HG03066 (cell line): ENCODE measurements around the gene LETM1.
"Not testable (repeated sequence)": the region's sequence is repeated elsewhere in the genome, so short reads cannot be mapped to it uniquely, and the experiment has no call there.

Experiments
- ATAC-seq: cut with Tn5 transposase; IDR thresholded peaks from one replicate; pipeline ENCODE4 v1.9.1; 2021; ENCODE audit warnings: low read depth; ENCODE audit not compliant: unreplicated experiment

Gene LETM1

GRCh38 chr4:1852904-1853623 lies 2.9 kb downstream of the LETM1 start:
- ATAC-seq, result no peak

- no peak for ATAC-seq
Observed at GRCh38 chr4:1851575-1852410, 4.2 kb downstream of the LETM1 start.

DNA sequence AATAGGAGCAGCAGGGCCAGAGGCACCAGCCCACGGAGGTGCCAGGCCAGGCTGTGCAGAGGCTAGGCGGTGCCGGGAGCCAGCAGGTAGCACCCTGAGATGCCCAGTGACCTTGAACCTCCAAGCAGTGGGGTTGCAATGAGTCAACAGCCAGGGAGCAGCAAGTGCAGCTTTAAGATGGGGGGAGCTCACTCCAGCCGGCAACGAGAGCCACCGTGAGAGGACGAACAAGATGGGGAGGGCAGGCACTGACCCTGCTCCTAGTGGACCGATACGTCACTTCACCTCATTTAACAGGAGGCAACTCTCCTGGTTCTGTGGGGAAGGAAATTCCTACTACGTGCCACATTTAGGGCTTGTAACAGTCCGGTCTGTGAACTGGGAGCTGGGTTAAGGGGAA lies 4.8 kb downstream of the LETM1 start:
- no peak for ATAC-seq

- no peak for ATAC-seq
Observed at GRCh38 chr4:1850276-1850675, 5.7 kb downstream of the LETM1 start.

GRCh38 chr4:1846580-1846979 lies 9.4 kb downstream of the LETM1 start:
- ATAC-seq, result no peak

DNA sequence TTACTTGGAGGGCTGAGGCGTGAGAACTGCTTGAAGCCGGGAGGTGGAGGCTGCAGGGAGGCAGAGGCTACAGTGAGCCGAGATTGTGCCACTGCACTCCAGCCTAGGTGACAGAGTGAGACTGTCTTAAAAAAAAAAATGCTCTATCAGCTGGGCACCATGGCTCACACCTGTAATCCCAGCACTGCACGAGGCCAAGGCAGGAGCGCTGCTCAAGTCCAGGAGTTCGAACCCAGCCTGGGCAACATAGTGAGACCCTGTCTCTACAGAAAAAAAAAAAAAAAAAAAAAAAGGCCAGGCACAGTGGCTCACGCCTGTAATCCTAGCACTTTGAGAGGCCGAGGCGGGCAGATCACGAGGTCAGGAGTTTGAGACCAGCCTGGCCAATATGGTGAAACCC lies 11.3 kb downstream of the LETM1 start:
- ATAC-seq, result not testable (repeated sequence)

GRCh38 chr4:1843852-1844251 lies 12.1 kb downstream of the LETM1 start:
- ATAC-seq, result no peak

GRCh38 chr4:1842993-1843448 lies 12.9 kb downstream of the LETM1 start:
- no peak for ATAC-seq

DNA sequence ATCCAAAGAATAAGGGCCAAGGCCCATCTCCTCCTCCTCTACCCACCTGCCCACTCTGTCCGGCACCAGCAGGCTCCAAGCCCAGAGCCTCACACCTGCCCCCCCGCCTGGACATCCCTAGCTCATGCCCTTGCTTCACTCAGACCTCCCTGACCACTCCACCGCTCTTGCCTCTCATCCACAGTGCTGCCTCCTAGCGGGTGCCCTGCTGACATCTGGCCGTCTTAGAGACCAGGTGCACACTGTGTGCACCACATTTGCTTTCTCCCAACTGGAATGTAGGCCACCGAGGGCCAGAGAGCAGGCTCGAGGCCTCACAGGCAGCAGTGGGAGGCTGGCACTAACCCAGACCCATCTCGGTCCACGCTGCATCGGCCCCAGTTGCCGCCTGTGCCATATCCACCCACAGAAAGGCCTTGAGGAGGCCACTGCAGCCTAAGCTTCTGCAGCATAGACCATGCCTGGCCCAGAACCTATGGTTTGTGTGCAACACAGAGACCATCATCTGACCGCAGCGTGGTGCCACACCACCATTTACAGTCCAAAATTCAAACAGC lies 13.5 kb downstream of the LETM1 start:
- no peak for ATAC-seq

- ATAC-seq, result no peak
Observed at GRCh38 chr4:1841887-1842210, 14.1 kb downstream of the LETM1 start.

DNA sequence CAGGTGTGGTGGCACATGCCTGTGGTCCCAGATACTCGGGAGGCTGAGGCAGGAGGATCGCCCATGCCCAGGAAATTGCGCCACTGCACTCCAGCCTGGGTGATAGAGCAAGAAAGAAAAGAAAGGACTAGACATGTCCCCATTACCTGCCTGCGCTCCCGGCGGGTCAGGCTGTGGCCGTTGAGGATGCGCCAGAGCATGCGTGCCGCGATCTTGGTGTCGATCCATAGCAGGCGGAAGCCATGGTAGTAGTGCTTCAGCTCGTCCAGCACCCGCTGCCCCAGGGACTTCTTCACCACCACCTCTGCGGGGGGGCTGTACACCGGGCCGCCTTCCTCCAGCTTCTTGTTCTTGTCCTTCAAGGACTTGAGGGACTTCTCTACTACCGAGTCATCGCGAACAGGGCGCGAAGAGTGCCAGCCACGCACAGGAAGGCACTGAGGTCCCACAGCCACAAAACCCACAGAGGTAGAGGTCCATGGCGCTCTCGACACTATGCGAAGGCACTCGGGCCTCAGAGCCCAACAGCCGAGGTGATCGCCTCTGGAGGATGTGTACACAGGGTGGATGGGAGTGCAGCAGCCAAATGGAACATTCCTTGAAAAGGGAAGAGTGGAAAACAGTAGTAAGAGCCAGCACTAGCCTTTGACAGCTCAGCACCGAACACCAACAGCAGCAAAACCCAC lies 14.6 kb downstream of the LETM1 start:
- no peak for ATAC-seq

- ATAC-seq, result no peak
Observed at GRCh38 chr4:1839282-1839681, 16.7 kb downstream of the LETM1 start.

DNA sequence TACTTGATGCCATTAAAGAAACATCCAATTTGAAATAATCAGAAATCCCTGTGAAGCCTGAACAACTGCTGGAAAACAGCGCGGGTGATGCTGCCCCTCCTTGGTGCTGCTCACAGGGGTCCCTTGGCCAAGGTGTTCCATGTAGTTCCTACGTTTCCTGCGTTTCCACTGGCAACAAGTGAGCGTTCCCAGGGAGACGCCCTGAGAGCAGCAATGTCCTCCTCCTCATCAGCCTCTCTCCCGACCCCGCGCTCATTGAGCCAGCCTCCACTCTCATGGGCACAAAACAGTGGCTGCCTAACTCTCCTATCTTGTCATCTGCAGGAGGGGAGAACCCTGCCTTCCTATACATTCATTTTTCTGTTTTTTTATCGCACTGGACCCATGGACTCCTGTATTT lies 18.9 kb downstream of the LETM1 start:
- no peak for ATAC-seq

DNA sequence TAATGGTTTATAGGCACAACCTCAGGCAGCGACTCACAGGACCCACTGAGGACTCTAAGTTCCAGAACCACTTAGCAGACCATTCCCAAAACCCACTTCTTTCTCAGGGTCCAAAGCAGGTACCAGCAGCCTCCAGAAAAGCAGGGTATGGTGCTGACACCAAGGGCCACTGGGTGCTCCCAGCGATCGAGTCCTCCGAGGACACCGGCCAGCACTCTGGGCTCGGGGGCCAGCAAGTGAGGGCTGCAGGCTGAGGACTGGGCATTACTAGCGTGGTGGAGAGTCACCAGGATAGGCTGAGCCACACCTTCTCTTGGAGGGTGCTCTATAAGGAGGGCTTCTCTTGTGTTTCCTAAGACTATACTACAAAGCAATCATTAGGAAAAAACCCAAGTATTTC lies 19.3 kb downstream of the LETM1 start:
- ATAC-seq, result no peak

DNA sequence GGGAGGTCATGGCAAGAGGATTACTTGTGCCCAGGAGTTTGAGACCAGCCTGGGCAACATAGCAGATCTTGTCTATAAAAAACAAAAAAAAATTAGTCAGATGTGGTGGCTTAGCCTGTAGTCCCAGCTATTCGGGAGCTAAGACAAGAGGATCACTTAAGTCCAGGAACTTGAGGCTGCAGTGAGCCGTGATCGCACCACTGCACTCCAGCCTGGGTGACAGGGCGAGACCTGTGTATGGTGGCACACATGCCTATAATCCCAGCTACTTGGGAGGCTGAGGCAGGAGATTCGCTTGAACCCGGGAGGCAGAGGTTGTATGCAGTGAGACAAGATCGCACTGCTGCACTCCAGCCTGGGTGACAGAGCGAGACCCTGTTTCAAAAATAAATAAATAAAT lies 20.1 kb downstream of the LETM1 start:
- ATAC-seq, result not testable (repeated sequence)

DNA sequence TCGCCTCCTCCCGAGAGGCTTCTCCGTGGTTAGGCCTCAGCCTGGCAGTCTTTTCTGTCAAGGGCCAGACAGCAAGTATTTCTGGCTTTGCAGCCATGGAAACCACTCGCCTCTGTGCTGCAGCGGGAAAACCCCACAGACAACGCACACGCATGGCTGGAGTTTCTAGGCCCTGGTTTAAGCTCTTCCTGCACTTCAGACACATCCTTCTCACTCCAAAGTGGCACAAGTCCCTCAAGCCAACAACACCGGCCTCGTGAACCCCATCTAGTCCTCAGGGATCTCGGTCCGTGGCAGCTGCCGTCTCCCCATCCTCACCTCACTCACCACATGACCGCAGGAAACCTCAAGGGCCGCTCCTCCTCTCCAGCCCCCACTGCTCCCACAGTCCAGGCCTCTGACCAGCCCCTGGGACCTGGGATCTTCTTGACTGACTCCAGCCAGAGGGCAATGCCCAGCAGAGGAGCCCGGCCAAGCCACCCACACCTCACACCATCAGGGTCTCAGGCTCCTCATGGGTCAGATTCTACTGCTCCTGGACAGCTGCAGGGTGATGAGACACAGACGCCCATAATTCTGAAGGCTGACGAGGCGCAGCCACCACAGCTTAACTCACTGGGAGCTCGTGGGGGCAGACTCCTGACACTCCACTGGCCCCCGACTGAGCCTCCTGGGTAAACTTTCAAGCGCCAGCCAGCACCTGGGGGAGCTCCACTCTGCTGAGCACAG lies 21.7 kb downstream of the LETM1 start:
- peak; percentile 67 for ATAC-seq

- peak; percentile 5 for ATAC-seq
Observed at GRCh38 chr4:1833307-1834046, 22.5 kb downstream of the LETM1 start.

DNA sequence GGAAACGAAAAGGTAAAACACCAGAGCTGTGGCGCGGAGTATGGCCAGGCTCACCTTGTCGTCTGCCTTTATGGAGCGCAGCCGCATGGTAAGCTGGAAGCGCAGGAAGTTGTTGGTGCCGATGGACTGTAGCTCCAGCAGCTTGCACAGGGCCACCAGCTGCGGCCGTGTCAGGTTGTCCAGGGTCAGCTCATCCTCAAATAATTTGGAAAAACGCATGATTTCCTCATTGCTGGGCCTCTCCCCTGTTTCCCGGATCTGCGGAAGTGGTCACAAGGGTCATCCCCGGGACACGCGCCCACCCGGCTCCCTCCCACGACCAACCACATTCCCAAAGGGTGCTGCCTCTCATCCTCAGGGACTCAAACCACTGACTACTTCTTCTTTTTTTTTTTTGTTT lies 23.3 kb downstream of the LETM1 start:
- no peak for ATAC-seq

- no peak for ATAC-seq
Observed at GRCh38 chr4:1831331-1831730, 24.6 kb downstream of the LETM1 start.
